ENCODE results near the gene FYN.

DNA sequence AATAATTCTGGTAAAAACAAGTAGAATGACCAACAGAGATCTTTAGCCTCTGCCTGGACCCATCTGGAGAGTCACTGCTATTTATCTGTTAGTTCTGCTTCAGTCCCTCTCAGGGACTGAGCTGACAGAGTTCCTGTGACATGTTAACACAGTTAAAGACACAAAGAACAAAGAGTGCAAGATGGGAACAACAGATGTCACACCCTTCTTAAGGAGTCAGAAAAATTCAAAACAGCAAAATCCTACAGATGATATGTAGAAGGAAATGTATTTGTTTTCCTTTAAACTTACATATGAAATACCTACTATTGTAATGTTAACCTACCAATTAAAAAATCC is 102.2 kb downstream of the FYN start:
- TF ChIP-seq, protein P1, sequence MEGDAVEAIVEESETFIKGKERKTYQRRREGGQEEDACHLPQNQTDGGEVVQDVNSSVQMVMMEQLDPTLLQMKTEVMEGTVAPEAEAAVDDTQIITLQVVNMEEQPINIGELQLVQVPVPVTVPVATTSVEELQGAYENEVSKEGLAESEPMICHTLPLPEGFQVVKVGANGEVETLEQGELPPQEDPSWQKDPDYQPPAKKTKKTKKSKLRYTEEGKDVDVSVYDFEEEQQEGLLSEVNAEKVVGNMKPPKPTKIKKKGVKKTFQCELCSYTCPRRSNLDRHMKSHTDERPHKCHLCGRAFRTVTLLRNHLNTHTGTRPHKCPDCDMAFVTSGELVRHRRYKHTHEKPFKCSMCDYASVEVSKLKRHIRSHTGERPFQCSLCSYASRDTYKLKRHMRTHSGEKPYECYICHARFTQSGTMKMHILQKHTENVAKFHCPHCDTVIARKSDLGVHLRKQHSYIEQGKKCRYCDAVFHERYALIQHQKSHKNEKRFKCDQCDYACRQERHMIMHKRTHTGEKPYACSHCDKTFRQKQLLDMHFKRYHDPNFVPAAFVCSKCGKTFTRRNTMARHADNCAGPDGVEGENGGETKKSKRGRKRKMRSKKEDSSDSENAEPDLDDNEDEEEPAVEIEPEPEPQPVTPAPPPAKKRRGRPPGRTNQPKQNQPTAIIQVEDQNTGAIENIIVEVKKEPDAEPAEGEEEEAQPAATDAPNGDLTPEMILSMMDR (IDR thresholded peaks at IDR 0.05; ENCODE audit: low read depth, low read length, poor library complexity, severe bottlenecking) = no peak
- no peak for TF ChIP-seq EZH2phosphoT487 (IDR thresholded peaks at IDR 0.05; ENCODE audit: borderline replicate concordance, low read length)

Data from DOHH2 (cell line).